A549 (cell line): ENCODE measurements around the gene RNF121. TPM values are rescaled to one million over a fixed set of nuclear protein-coding genes. Genes with fewer than 3 reads are reported as not detected.

ENCODE experiments used
- ATAC-seq, 2 experiments: fragments of 200-7000 bp in 1 of 2; fragments of >200 bp in 1 of 2; cut with Nextera tagmentation in 1 of 2; cut with Tn5 transposase in 1 of 2; 3 replicates each; pipeline versions ENCODE4 v1.8.0 to v1.9.1; 2018 to 2020; ENCODE audit warnings: mild to moderate bottlenecking in 1 of 2, moderate library complexity in 1 of 2
- CTCF ChIA-PET: fragments of 300-600 bp; sonication (Branson Sonifier 250); formaldehyde crosslinking; extraction: SDS; loops from one replicate; lab custom pipeline; 2021; ENCODE audit warnings: antibody characterized with exemption, inconsistent platforms; lab: Yijun Ruan, JAX
- POLR2A ChIA-PET: fragments of 350-600 bp; formaldehyde crosslinking; extraction: SDS; loops from one replicate; lab custom pipeline; 2021; ENCODE audit warnings: antibody characterized with exemption, inconsistent platforms; lab: Yijun Ruan, JAX
- DNase-seq, 2 experiments: peaks; one replicate each; pipeline versions ENCODE4 v3.0.0 to v3.0.0-alpha.2; 2011 to 2016; ENCODE audit warnings: low read depth in 1 of 2, low spot score in 1 of 2
- FAIRE-seq: peaks from 2 replicates; lab custom pipeline; 2011; peaks lifted over from hg19 to GRCh38; lab: Jason Lieb, UNC
- H3K27ac ChIP-seq, 2 experiments: fragments of >200 bp; sonication (Bioruptor Twin); formaldehyde crosslinking; 3 replicates each; pipeline ENCODE4 v1.5.1; 2016 to 2017
- H3K4me1 ChIP-seq: fragments of >200 bp; sonication (Bioruptor Twin); formaldehyde crosslinking; 3 replicates; pipeline ENCODE4 v1.6.1; 2016
- H3K4me2 ChIP-seq: fragments of >200 bp; sonication (Bioruptor Twin); formaldehyde crosslinking; 3 replicates; pipeline ENCODE4 v1.6.1; 2016
- H3K4me3 ChIP-seq: fragments of >200 bp; sonication (Bioruptor Twin); formaldehyde crosslinking; 3 replicates; pipeline ENCODE4 v1.5.1; 2016
- H3K9me3 ChIP-seq: fragments of >200 bp; sonication (Bioruptor Twin); formaldehyde crosslinking; 3 replicates; pipeline ENCODE4 v1.6.1; 2016
- BHLHE40 ChIP-seq: IDR thresholded peaks from 2 replicates; pipeline ENCODE4 v1.6.1; 2012; ENCODE audit warnings: low read depth, low read length, inconsistent platforms
- E2F6 ChIP-seq: IDR thresholded peaks from 2 replicates; pipeline ENCODE4 v1.6.1; 2012; ENCODE audit warnings: low read depth, borderline replicate concordance
- EHMT2 ChIP-seq: fragments of 200-600 bp; sonication (generic); IDR thresholded peaks from 2 replicates; pipeline ENCODE4 v1.6.1; 2016; ENCODE audit warnings: antibody characterized with exemption, low read depth, mild to moderate bottlenecking, moderate library complexity
- FOXS1 ChIP-seq: fragments of 250-450 bp; sonication (Bioruptor Pico); IDR thresholded peaks from 2 replicates; pipeline ENCODE4 v1.5.0; 2020; ENCODE audit warnings: mild to moderate bottlenecking, moderate library complexity
- HOXB5 ChIP-seq: fragments of 250-450 bp; sonication (Bioruptor Pico); IDR thresholded peaks from 2 replicates; pipeline ENCODE4 v1.5.0; 2020; ENCODE audit warnings: mild to moderate bottlenecking, moderate library complexity
- JUNB ChIP-seq: fragments of >200 bp; sonication (Bioruptor Twin); formaldehyde crosslinking; IDR thresholded peaks from 2 replicates; pipeline ENCODE4 v1.6.1; 2016
- NPAS2 ChIP-seq: fragments of 250-450 bp; sonication (Bioruptor Pico); IDR thresholded peaks from 2 replicates; pipeline ENCODE4 v1.8.0; 2022; ENCODE audit warnings: mild to moderate bottlenecking, moderate library complexity, borderline replicate concordance
- NR3C1 ChIP-seq: fragments of >200 bp; sonication (Bioruptor Twin); formaldehyde crosslinking; IDR thresholded peaks from 3 replicates; pipeline ENCODE4 v1.6.1; 2017
- RAD21 ChIP-seq, 2 experiments: fragments of >200 bp in 1 of 2; sonication (Bioruptor Twin) in 1 of 2; formaldehyde crosslinking in 1 of 2; IDR thresholded peaks in 1 of 2; conservative IDR thresholded peaks in 1 of 2; 2 replicates in 1 of 2; 3 replicates in 1 of 2; pipeline ENCODE4 v1.6.1; 2012 to 2018; ENCODE audit warnings: inconsistent platforms in 1 of 2
- REST ChIP-seq: fragments of 200-600 bp; sonication (generic); IDR thresholded peaks from 2 replicates; pipeline ENCODE4 v1.6.1; 2016; ENCODE audit warnings: antibody characterized with exemption, mild to moderate bottlenecking, moderate library complexity
- RFX5 ChIP-seq: fragments of 450-650 bp; IDR thresholded peaks from 2 replicates; pipeline ENCODE4 v1.7.1; 2014; ENCODE audit warnings: antibody characterized with exemption, mild to moderate bottlenecking, moderate library complexity
- ZNF302 ChIP-seq: fragments of 250-450 bp; sonication (Bioruptor Pico); IDR thresholded peaks from 2 replicates; pipeline ENCODE4 v1.9.0; 2021; ENCODE audit warnings: inconsistent platforms, mild to moderate bottlenecking, moderate library complexity
- WGBS: methylation state at CpG from one replicate; pipeline ENCODE4 v1.1.6; 2017; ENCODE audit errors: missing lambda C conversion rate; 5-methylcytosine and 5-hydroxymethylcytosine counted together
- polyA plus RNA-seq, 4 experiments: library from polyadenylated mRNA; depleted of rRNA in 3 of 4; stranded (reverse); fragments of >200 nt; fragmentation: RNase III in 1 of 4; extraction: RNeasy Plus Mini Kit Qiagen cat#74134 plus additional on column Dnase treatment in 1 of 4; gene quantifications; 2 replicates in 3 of 4; 3 replicates in 1 of 4; pipeline ENCODE4 v1.2.3, GENCODE V29; 2011 to 2017
- TF ChIP-seq, protein P1 (sequence below): fragments of 150-350 bp; IDR thresholded peaks from 2 replicates; pipeline ENCODE4 v1.6.1; 2014; ENCODE audit warnings: low read depth, mild to moderate bottlenecking, low read length
- TF ChIP-seq, protein P2 (sequence below): fragments of >200 bp; sonication (Bioruptor Twin); formaldehyde crosslinking; IDR thresholded peaks from 3 replicates; pipeline ENCODE4 v1.6.1; 2016

RNF121 gene
- polyA plus RNA-seq, 2 of the 4 experiments (the other 2 are of a cell fraction), result 79.0 to 102 TPM

DNA sequence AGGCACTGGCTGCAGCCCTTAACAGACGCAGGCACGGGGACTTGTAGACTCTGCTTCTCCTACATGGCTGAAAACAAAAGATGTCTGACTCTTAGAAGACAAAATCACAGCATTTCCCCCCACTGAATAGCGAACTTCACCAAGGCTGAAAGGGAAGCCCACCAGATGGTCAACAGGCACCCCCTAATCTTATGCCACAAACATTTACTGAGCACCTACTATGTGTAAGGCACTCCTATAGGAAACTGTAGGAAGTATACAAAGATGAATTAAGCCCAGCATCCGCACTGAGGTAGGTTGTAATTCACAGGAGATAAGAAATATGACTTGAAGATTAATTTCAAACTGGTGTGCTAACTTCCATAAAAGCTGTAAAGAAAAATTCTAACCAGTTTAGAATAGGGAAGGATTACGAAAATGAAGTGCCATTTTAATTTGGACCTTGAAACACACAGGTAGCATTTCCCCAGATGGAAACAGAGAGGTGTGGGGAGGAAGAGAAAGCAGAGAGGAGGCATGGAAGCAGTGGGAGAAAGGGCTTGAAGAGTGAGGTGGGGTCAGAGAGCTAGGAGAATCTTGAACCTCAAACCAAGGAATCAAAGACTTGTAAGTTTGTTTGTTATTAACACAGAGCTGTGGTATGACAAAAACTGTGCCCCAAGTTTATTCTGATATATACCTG is 113.4 kb downstream of the RNF121 start:
- H3K4me1 ChIP-seq, result peaks cover 36% of the 10 kb centered on the region
- FAIRE-seq (no peak), ATAC-seq (peak in 1 of 2 experiments; percentile 14; a peak in 2 of 6 replicates), DNase-seq (no peak)
- peak overlapping the region; percentile 98 for H3K4me2 ChIP-seq
- CTCF ChIA-PET, result interaction anchor here (0.6 to 10.4 kb wide), 4 partner anchors 18 to 102 kb away, joined by 3 to 123 read pairs (median 8); no protein-coding TSS in a partner anchor
- H3K9me3 ChIP-seq, result no peaks in the 10 kb centered on the region
- peak overlapping the region; percentile 64 for H3K4me3 ChIP-seq
- H3K27ac ChIP-seq, result peak overlapping the region; percentile 93
- 25% methylated on average over 5 of the region's 5 CpGs for WGBS
- TF ChIP-seq FOXS1 (CRISPR knock-in tag) (no peak), NR3C1 (no peak), E2F6 (0 out of 2 replicates have a peak, but pooled peaks have one; percentile 7), HOXB5 (CRISPR knock-in tag) (no peak), REST (no peak), BHLHE40 (no peak), RAD21 (conservative IDR thresholded peaks at IDR 0.05 in 1 of 2, IDR thresholded peaks at IDR 0.05 in 1 of 2) (no peak), NPAS2 (CRISPR knock-in tag) (no peak)
- POLR2A ChIA-PET, result no interaction called here

GRCh38 chr11:72045849-72046248 is 117.0 kb downstream of the RNF121 start:
- H3K4me3 ChIP-seq, result no peak overlapping the region
- TF ChIP-seq HOXB5 (CRISPR knock-in tag) (no peak), JUNB (no peak), ZNF302 (no peak), RFX5 (no peak), EHMT2 (no peak)
- TF ChIP-seq, protein P1, sequence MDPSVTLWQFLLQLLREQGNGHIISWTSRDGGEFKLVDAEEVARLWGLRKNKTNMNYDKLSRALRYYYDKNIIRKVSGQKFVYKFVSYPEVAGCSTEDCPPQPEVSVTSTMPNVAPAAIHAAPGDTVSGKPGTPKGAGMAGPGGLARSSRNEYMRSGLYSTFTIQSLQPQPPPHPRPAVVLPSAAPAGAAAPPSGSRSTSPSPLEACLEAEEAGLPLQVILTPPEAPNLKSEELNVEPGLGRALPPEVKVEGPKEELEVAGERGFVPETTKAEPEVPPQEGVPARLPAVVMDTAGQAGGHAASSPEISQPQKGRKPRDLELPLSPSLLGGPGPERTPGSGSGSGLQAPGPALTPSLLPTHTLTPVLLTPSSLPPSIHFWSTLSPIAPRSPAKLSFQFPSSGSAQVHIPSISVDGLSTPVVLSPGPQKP, result no peak
- TF ChIP-seq, protein P2, sequence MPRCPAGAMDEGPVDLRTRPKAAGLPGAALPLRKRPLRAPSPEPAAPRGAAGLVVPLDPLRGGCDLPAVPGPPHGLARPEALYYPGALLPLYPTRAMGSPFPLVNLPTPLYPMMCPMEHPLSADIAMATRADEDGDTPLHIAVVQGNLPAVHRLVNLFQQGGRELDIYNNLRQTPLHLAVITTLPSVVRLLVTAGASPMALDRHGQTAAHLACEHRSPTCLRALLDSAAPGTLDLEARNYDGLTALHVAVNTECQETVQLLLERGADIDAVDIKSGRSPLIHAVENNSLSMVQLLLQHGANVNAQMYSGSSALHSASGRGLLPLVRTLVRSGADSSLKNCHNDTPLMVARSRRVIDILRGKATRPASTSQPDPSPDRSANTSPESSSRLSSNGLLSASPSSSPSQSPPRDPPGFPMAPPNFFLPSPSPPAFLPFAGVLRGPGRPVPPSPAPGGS, result no peak
- DNase-seq (no peak), ATAC-seq (no peak), FAIRE-seq (no peak)
- H3K27ac ChIP-seq, result no peak overlapping the region
- H3K9me3 ChIP-seq, result no peaks in the 10 kb centered on the region
- ChIA-PET POLR2A (no interaction called here), CTCF (interaction anchor here (0.6 to 1.2 kb wide), 3 partner anchors 11 to 161 kb away, joined by 3 read pairs; no protein-coding TSS in a partner anchor)
- peaks cover 11% of the 10 kb centered on the region for H3K4me1 ChIP-seq
- H3K4me2 ChIP-seq, result no peak overlapping the region
- 93% methylated on average over 5 of the region's 5 CpGs for WGBS

Other genes with a start within 250 kb of the RNF121 start
- gene DEFB108B, start 95.8 kb upstream of the RNF121 start, polyA plus RNA-seq (2011; rRNA removed), result not detected in 2 replicates
- gene DEFB108B, start 95.8 kb upstream of the RNF121 start, polyA plus RNA-seq (2017; fragmentation: RNase III; extraction: RNeasy Plus Mini Kit Qiagen cat#74134 plus additional on column Dnase treatment), result not detected in 3 replicates
- gene DEFB131B, start 50.6 kb upstream of the RNF121 start, polyA plus RNA-seq (2011; rRNA removed), result not detected in 2 replicates
- gene DEFB131B, start 50.6 kb upstream of the RNF121 start, polyA plus RNA-seq (2017; fragmentation: RNase III; extraction: RNeasy Plus Mini Kit Qiagen cat#74134 plus additional on column Dnase treatment), result not detected in 3 replicates
- gene XNDC1N, start 452 bp upstream of the RNF121 start, polyA plus RNA-seq (2011; rRNA removed), result 6.9 and 7.6 TPM in 2 replicates
- 4.3 to 5.0 TPM (median 4.9 TPM) in 3 replicates for gene XNDC1N, start 452 bp upstream of the RNF121 start, polyA plus RNA-seq (2017; fragmentation: RNase III; extraction: RNeasy Plus Mini Kit Qiagen cat#74134 plus additional on column Dnase treatment)
- 7.6 and 7.7 TPM in 2 replicates for gene IL18BP, start 69.9 kb downstream of the RNF121 start, polyA plus RNA-seq (2011; rRNA removed)
- gene IL18BP, start 69.9 kb downstream of the RNF121 start, polyA plus RNA-seq (2017; fragmentation: RNase III; extraction: RNeasy Plus Mini Kit Qiagen cat#74134 plus additional on column Dnase treatment), result 6.0 to 7.9 TPM (median 6.6 TPM) in 3 replicates
- 51.5 and 64.6 TPM in 2 replicates for gene NUMA1, start 151.5 kb downstream of the RNF121 start, polyA plus RNA-seq (2011; rRNA removed)
- gene NUMA1, start 151.5 kb downstream of the RNF121 start, polyA plus RNA-seq (2017; fragmentation: RNase III; extraction: RNeasy Plus Mini Kit Qiagen cat#74134 plus additional on column Dnase treatment), result 56.3 to 65.8 TPM (median 64.5 TPM) in 3 replicates
- 14.3 and 16.3 TPM in 2 replicates for gene LRRC51, start 151.8 kb downstream of the RNF121 start, polyA plus RNA-seq (2011; rRNA removed)
- gene LRRC51, start 151.8 kb downstream of the RNF121 start, polyA plus RNA-seq (2017; fragmentation: RNase III; extraction: RNeasy Plus Mini Kit Qiagen cat#74134 plus additional on column Dnase treatment), result 8.2 to 10.1 TPM (median 9.1 TPM) in 3 replicates
- gene LAMTOR1, start 174.3 kb downstream of the RNF121 start, polyA plus RNA-seq (2011; rRNA removed), result 66.1 and 85.8 TPM in 2 replicates
- gene LAMTOR1, start 174.3 kb downstream of the RNF121 start, polyA plus RNA-seq (2017; fragmentation: RNase III; extraction: RNeasy Plus Mini Kit Qiagen cat#74134 plus additional on column Dnase treatment), result 109 to 119 TPM (median 114 TPM) in 3 replicates
- not detected in 2 replicates for gene TOMT, start 176.9 kb downstream of the RNF121 start, polyA plus RNA-seq (2011; rRNA removed)
- not detected in 3 replicates for gene TOMT, start 176.9 kb downstream of the RNF121 start, polyA plus RNA-seq (2017; fragmentation: RNase III; extraction: RNeasy Plus Mini Kit Qiagen cat#74134 plus additional on column Dnase treatment)
- gene ANAPC15, start 183.6 kb downstream of the RNF121 start, polyA plus RNA-seq (2011; rRNA removed), result 48.5 and 88.2 TPM in 2 replicates
- gene ANAPC15, start 183.6 kb downstream of the RNF121 start, polyA plus RNA-seq (2017; fragmentation: RNase III; extraction: RNeasy Plus Mini Kit Qiagen cat#74134 plus additional on column Dnase treatment), result 96.2 to 103 TPM (median 97.5 TPM) in 3 replicates
- not detected in 2 replicates for gene FOLR3, start 206.7 kb downstream of the RNF121 start, polyA plus RNA-seq (2011; rRNA removed)
- 0.29 to 0.36 TPM in 2 of 3 replicates, not detected in the other for gene FOLR3, start 206.7 kb downstream of the RNF121 start, polyA plus RNA-seq (2017; fragmentation: RNase III; extraction: RNeasy Plus Mini Kit Qiagen cat#74134 plus additional on column Dnase treatment)